ENCODE results near the gene PHACTR3.
"Not testable (repeated sequence)": the region's sequence is repeated elsewhere in the genome, so short reads cannot be mapped to it uniquely, and the experiment has no call there.

Gene PHACTR3

GRCh38 chr20:59603781-59604541 is at the start of gene PHACTR3:
PHACTR3 (plus strand) TSS chr20:59604540; CDS start chr20:59605015, 475 bp downstream.
- no peak for DNase-seq (ENCODE audit: low read depth in 2 of 2)

- DNase-seq (ENCODE audit: low read depth in 2 of 2): not testable (repeated sequence)
Measured at GRCh38 chr20:59557733-59558529, 46.4 kb upstream of the PHACTR3 start.

DNA sequence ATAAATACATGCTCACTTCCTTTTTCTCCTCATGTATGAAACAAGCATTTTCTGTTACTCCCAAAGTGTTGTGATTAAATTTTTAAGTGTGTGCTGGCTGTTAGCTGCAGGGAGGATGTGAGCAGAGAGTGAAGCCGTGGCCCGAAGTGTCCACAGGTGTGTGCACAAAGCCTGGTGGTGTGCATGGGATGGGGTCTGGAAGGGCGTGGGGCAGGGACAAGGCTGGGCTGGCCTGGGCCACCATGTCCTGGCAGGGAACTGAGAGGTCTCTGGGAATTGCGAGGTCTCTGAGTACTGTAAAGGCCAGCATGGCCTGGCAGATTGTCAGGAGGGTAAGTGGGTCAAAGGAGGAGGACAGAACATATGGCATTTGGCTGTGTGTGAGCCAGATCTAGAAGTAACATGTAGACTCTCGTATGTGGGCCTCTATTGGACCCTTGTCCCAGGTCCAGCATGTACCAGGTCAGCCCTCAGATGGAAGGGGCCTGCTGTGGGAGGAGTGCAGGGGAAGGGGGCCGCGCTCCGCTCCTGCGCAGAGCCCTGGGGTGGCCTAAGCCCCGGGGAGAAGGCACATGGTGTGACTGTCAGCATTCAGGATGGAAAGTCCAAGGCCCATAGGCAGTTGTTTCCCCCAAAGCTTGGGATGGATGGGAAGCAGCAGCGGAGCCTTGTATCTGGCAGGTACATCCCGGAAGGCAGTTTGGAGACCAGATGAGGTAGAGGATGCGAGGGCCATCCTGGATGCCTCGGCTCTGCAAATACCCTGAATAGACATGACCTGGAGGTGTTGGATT is 45.1 kb upstream of the PHACTR3 start:
- DNase-seq (ENCODE audit: low read depth in 2 of 2): no peak

GRCh38 chr20:59559863-59560262 is 44.5 kb upstream of the PHACTR3 start:
- no peak for DNase-seq (ENCODE audit: low read depth in 2 of 2)

DNA sequence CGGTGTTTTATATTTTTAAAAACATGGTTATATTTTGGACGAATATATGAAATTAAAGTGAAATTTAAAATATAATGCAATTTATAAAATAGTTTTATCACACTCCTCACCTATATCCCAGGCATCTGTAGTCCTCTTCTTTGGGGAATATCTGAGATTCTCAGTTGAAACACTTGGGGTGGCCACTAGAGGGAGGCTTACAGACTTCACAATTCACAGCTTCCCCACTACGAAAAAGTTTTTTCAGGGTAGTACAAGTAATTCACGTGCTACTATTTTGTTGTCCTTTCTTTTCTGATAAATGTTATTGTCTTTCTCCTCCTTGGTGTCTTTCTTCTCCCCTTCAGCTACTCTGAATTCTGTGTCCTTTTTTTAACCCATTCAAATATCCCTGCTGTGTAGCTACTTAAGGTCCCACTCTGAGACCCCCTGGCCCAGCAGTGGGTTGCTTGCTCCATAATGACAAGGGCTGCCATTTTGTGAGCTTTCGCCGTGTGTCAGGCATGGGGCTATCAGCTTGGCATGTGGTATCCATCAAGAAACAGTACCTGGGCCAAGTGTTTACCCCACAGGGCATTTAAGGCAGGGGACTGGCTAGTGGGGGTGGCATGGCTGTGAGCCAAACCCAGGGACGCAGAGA is 43.6 kb upstream of the PHACTR3 start:
- DNase-seq (ENCODE audit: low read depth in 2 of 2): no peak

DNA sequence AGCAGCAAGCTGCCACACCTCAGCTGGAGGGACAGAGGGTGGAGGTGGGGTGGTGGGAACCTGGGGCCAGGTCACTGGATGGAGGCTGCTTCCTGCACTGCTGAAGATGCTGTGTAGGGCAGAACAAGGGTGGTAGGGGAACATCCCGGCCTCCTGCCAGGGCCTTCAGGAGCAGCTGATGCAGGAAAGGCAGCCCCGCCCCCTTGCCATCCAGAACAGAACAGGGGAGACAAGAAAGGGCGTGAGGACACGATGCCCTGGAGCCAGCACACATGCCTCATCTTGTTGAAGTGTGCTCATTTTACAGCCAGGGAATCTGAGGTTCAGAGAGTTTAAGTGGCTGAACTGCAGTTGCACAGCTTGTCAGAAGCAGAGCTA is 43.1 kb upstream of the PHACTR3 start:
- no peak for DNase-seq (ENCODE audit: low read depth in 2 of 2)

- no peak for DNase-seq (ENCODE audit: low read depth in 2 of 2)
Measured at GRCh38 chr20:59561614-59562277, 42.6 kb upstream of the PHACTR3 start.

GRCh38 chr20:59564171-59564570 is 40.2 kb upstream of the PHACTR3 start:
- no peak for DNase-seq (ENCODE audit: low read depth in 2 of 2)

- DNase-seq (ENCODE audit: low read depth in 2 of 2): no peak
Measured at GRCh38 chr20:59564943-59565342, 39.4 kb upstream of the PHACTR3 start.

DNA sequence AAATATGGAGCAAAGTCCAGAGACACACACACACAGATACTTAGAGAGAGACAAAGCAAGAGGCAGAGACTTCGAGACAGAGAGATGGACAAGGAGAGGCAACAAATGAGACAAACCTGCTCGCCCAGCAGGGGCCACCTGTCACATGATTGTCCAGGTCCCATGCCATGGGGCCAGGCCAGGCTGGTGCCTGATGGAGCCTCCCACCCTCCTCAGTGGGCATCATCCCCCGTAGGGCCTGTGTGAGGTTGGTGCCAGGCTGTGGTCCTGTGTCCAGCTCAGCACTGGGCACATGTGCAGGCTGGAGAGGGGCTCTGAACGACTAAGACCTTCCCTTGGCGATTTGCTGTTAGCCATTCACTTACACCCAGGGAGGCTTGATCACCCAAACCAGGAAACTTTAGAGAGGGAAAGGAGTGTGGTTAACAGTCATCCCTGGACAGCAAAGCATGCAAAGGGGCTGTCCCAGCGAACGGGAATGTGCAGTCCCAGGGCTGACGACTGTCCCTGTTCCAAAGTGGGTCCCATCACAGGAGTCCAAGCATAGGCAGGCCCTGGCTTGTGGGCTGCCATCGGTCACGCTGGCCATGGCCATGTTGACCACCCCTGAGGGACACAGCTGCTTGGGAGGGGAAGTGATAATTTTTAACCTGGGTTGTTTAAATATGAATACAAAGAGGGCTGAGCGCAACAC is 38.4 kb upstream of the PHACTR3 start:
- DNase-seq (ENCODE audit: low read depth in 2 of 2): no peak

GRCh38 chr20:59566631-59567524 is 37.5 kb upstream of the PHACTR3 start:
- no peak for DNase-seq (ENCODE audit: low read depth in 2 of 2)

DNA sequence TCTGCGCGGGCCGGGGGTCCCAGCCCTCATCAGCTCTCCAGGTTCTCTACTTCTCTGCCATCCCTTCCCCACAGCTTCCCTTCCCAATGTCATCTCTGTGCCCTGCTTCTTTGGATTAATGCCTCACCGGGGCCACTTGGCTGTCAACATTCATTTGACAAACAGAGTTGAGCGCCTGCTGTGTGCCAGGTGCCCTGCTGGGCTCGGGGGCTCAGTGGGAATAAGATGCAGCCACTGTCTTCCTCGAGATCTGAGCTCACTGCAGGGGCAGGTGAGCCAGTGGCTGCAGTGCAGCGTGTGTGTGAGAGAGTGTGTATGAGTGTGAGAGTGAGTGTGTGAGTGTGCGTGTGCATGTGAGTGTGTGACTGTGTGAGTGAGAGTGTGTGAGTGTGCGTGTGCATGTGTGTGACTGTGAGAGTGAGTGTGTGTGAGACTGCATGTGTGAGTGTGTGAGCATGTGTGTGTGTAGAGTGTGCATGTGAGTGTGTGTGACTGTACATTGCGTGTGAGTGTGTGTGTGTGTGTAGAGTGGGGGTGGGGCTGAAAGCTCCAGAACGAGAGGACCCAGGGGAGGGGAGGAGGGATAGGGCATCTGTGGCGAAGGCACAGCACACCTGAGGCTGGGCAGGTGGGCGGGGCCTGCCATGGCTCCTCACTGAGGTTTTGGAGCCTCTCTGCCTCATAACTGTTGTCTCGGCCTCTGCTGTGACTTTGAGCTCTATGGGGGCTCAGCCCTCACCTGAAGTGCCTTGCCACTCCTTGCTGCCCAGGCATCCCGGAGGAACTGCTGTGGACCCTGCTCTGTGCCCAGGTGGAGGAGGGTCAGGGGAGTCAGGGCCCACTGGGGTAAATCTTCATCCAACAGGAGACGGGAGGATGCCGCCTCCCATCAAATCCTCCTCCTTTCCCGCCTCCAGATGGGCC is 36.5 kb upstream of the PHACTR3 start:
- DNase-seq (ENCODE audit: low read depth in 2 of 2): no peak

- DNase-seq (ENCODE audit: low read depth in 2 of 2): no peak
Measured at GRCh38 chr20:59568509-59569024, 35.8 kb upstream of the PHACTR3 start.

- no peak for DNase-seq (ENCODE audit: low read depth in 2 of 2)
Measured at GRCh38 chr20:59569305-59569704, 35.0 kb upstream of the PHACTR3 start.

- DNase-seq (ENCODE audit: low read depth in 2 of 2): no peak
Measured at GRCh38 chr20:59571151-59571550, 33.2 kb upstream of the PHACTR3 start.

DNA sequence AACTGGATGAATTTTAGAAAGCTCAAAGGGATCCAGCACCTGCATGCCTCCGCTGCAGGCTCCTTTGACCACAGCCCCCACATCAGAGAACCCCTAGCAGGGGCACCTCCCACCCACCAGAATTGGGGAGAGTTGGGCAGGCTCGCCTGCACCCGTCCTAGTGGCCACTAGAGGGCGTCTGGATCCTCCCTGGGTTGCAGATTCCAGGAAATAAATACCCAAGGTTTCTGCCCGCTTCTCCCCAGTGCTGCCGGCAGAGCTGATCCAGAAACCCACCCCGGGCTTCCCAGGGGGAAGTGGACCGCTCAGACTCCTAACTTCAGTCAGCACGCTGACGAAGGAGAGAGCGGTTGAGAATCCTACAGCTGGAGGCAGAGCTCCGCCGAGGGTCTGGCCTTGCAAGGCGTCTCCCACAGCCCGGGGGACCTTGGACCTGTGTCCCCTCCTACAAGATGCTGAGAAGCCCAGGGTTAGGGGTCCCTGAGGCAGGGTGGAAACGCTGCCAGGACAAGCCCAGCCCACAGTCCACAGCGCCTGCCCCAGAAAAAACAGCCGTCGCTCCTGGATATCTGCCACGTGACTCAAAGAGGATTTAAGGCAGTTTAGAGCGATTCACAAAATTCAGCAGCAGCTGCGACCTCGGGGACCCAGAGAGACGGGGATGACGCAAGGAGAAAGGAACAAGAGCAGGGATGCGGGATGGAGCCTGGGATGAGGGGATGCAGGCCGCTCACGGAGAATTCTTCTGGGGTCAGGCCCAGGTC is 32.6 kb upstream of the PHACTR3 start:
- peak; percentile 32 to 40 for DNase-seq (ENCODE audit: low read depth in 2 of 2)

DNA sequence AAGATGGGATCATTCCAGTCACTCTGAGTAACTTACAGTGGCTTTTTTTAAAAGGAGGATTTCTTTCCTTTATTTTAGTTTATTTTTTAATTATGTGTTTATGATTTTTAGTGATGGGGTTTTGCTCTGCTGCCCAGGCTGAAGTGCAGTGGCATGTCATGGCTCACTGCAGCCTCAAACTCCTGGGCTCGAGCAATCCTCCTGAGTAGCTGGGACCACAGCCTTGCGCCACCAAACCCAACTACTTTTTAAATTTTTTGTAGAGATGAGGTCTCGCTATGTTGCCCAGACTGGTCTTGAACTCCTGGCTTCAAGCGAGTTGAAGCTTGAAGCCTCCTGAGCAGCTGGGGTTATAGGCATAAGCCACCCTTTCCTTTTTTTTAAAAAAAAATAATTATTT is 31.8 kb upstream of the PHACTR3 start:
- DNase-seq (ENCODE audit: low read depth in 2 of 2): no peak

DNA sequence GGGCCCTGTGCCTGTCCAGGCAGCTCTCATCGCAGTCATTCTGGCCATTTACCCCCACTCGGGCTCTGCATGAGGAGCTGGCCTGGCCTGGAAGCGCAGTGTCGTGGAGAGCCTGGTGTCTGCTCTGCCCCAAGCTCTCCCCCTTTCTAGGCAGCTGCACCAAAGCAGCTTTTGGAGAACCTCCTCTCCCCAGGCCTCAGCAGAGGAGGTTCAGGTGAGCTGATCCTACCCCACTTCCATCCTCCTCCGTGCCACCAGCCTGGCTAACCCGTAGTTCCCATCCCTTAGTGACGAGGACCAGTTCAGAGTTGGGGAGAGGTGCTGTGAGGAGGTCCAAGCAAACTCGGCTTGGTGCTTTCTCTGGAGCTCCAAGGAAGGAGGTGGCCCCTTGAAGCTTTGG is 30.5 kb upstream of the PHACTR3 start:
- no peak for DNase-seq (ENCODE audit: low read depth in 2 of 2)
